VCaP (cell line): ENCODE data around the gene CFAP77.

ENCODE experiments used
- H3K27ac ChIP-seq: fragments of 450-650 bp; 2 replicates; pipeline ENCODE4 v1.5.1; 2017
- TF ChIP-seq, protein P1 (sequence below): fragments of 450-650 bp; conservative IDR thresholded peaks from 2 replicates; pipeline ENCODE4 v1.5.1; 2017; ENCODE audit warnings: mild to moderate bottlenecking, moderate library complexity

Gene CFAP77

GRCh38 chr9:132479733-132480132, 69.7 kb downstream of the CFAP77 start:
- H3K27ac ChIP-seq: no peak overlapping the region
- TF ChIP-seq, protein P1, sequence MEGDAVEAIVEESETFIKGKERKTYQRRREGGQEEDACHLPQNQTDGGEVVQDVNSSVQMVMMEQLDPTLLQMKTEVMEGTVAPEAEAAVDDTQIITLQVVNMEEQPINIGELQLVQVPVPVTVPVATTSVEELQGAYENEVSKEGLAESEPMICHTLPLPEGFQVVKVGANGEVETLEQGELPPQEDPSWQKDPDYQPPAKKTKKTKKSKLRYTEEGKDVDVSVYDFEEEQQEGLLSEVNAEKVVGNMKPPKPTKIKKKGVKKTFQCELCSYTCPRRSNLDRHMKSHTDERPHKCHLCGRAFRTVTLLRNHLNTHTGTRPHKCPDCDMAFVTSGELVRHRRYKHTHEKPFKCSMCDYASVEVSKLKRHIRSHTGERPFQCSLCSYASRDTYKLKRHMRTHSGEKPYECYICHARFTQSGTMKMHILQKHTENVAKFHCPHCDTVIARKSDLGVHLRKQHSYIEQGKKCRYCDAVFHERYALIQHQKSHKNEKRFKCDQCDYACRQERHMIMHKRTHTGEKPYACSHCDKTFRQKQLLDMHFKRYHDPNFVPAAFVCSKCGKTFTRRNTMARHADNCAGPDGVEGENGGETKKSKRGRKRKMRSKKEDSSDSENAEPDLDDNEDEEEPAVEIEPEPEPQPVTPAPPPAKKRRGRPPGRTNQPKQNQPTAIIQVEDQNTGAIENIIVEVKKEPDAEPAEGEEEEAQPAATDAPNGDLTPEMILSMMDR: no peak

- no peak overlapping the region for H3K27ac ChIP-seq
- TF ChIP-seq, protein P1: no peak
Observed at GRCh38 chr9:132481053-132481849, 71.2 kb downstream of the CFAP77 start.

DNA sequence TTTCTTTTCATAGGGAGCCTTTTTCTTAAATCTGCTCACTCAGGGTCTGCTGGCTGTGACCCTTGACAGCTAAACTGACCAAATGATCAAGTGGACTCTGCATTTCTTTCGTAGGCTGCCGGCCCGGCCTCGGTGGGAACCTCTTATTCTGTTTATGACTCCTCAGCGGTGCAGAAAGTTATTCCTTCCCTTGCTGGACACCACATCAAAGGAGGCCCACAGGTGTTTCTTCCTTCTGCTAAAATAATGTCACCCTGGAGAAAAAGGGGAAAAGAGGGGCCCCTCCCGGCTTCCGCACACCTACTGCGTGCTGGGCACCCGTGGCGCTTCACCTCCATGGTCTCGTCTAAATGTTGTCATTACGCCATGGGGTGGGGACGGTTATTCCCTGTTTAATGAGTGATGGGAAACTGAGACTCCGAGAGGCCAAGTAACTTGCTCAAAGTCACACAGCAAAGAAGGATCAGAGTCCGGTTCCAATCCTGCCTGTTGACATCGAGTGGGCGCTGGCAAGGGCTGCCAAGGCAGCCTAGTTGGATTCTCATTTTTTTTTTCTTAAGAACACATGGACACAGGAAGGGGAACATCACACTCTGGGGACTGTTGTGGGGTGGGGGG, 72.3 kb downstream of the CFAP77 start:
- H3K27ac ChIP-seq: no peak overlapping the region
- TF ChIP-seq, protein P1: no peak

- TF ChIP-seq, protein P1: no peak
- H3K27ac ChIP-seq: no peak overlapping the region
Observed at GRCh38 chr9:132485393-132485792, 75.4 kb downstream of the CFAP77 start.

- H3K27ac ChIP-seq: no peak overlapping the region
- TF ChIP-seq, protein P1: no peak
Observed at GRCh38 chr9:132486706-132487350, 76.8 kb downstream of the CFAP77 start.

DNA sequence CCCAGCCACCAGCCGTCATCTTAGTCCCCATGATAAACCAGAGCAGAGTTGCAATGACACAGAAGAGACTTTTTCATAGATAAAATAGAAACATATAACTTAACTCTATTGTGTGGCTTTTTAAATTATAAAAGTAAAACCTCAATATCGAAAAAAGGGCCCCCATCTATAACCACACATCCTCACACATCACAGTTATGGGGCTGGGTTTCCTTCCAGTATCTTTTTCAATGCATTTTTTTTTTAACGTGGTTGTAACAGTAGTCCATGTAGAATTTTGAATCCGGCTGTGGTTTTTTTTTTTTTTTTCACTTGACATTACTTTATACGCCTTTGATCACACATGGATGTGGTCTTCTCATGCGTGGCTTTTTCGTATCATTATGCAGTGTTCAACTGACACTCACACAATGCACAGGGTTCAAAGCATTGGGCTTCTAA, 77.4 kb downstream of the CFAP77 start:
- no peak overlapping the region for H3K27ac ChIP-seq
- TF ChIP-seq, protein P1: no peak

GRCh38 chr9:132487980-132488535, 78.0 kb downstream of the CFAP77 start:
- TF ChIP-seq, protein P1: no peak

More at GRCh38 chr9:132487980-132488535, 78.0 kb downstream of the CFAP77 start:
- no peak overlapping the region for H3K27ac ChIP-seq
